ENCODE data around the gene SLC16A8.

SLC16A8 gene

GRCh38 chr22:38029370-38029769 is 54.6 kb downstream of the SLC16A8 start:
- Histone ChIP-seq H3K27me3 (ENCODE audit: control insufficient read depth in 5 of 5, insufficient read depth in 4 of 5, low read length in 5 of 5) (peaks cover 0 to 3% (median 0%) of the 10 kb centered on the region in 5 donors), H3K9me3 (ENCODE audit: control insufficient read depth in 5 of 5, low read length in 5 of 5) (no peaks in the 10 kb centered on the region), H3K27ac (ENCODE audit: low read depth, low read length) (no peak overlapping the region), H3K4me3 (ENCODE audit: low read depth in 1 of 5, low read length in 5 of 5) (no peak overlapping the region), H3K4me1 (ENCODE audit: control insufficient read depth in 5 of 5, insufficient read depth in 5 of 5, low read length in 5 of 5) (peaks cover 3 to 23% (median 13%) of the 10 kb centered on the region in 5 donors), H3K36me3 (ENCODE audit: control insufficient read depth in 5 of 5, insufficient read depth in 5 of 5, low read length in 5 of 5) (peaks cover 0 to 3% (median 0%) of the 10 kb centered on the region in 5 donors), H3K9ac (ENCODE audit: low read length in 5 of 5) (no peak overlapping the region)

- Histone ChIP-seq H3K9me3 (ENCODE audit: control insufficient read depth in 5 of 5, low read length in 5 of 5) (no peaks in the 10 kb centered on the region), H3K4me1 (ENCODE audit: control insufficient read depth in 5 of 5, insufficient read depth in 5 of 5, low read length in 5 of 5) (peaks cover 2 to 14% (median 5%) of the 10 kb centered on the region in 5 donors), H3K36me3 (ENCODE audit: control insufficient read depth in 5 of 5, insufficient read depth in 5 of 5, low read length in 5 of 5) (peaks cover 0 to 3% (median 0%) of the 10 kb centered on the region in 5 donors), H3K4me3 (ENCODE audit: low read depth in 1 of 5, low read length in 5 of 5) (no peak overlapping the region), H3K27ac (ENCODE audit: low read depth, low read length) (no peak overlapping the region), H3K27me3 (ENCODE audit: control insufficient read depth in 5 of 5, insufficient read depth in 4 of 5, low read length in 5 of 5) (peaks cover 0 to 3% (median 0%) of the 10 kb centered on the region in 5 donors), H3K9ac (ENCODE audit: low read length in 5 of 5) (no peak overlapping the region)
These were observed 55.4 kb downstream of the SLC16A8 start for GRCh38 chr22:38028344-38029130.

Measured in subcutaneous abdominal adipose tissue (tissue), 5 donors.